NB4 (cell line): ENCODE data around the gene BID.

Source experiments
- DNase-seq: peaks from one replicate; pipeline ENCODE4 v3.0.0; 2010; ENCODE audit warnings: low read depth
- H3K4me3 ChIP-seq: one replicate; pipeline ENCODE4 v1.5.1; 2011; ENCODE audit warnings: mild to moderate bottlenecking, low read depth, low read length, moderate library complexity
- CTCF ChIP-seq: IDR thresholded peaks from one replicate; pipeline ENCODE4 v1.5.1; 2012; ENCODE audit warnings: low read depth, low read length
- MYC ChIP-seq: IDR thresholded peaks from 2 replicates; pipeline ENCODE4 v1.6.1; 2011; ENCODE audit warnings: low read depth, low read length
- POLR2A ChIP-seq: IDR thresholded peaks from 2 replicates; pipeline ENCODE4 v1.6.1; 2011; ENCODE audit warnings: mild to moderate bottlenecking; ENCODE audit not compliant: insufficient read length; ENCODE audit errors: extremely low read depth
- TF ChIP-seq, protein P1 (sequence below): IDR thresholded peaks from 2 replicates; pipeline ENCODE4 v1.6.1; 2011; ENCODE audit warnings: low read depth, low read length

Gene BID

DNA sequence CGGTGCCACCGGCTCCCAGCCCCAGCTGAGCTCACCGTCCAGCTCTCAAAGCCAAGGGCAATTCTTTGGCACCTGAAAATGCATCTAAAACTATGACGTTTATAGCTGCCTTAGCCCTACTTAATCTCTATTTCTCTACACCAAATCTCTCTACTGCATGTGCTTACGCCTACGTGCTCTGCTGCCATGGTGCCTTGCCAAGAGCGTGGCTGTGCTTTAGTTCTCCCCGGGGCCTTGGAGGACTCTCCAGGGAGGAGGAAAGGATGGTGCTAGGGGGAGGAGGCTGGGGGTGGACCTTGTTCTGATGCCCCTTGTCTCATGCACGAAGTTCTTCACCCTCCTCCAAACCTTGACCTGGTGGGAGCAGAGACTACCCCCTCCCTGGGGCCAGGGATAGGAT lies 9.0 kb upstream of the BID start:
- no peak overlapping the region for H3K4me3 ChIP-seq
- TF ChIP-seq CTCF (no peak), MYC (no peak), POLR2A (no peak)
- TF ChIP-seq, protein P1, sequence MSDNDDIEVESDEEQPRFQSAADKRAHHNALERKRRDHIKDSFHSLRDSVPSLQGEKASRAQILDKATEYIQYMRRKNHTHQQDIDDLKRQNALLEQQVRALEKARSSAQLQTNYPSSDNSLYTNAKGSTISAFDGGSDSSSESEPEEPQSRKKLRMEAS = no peak
- DNase-seq = no peak

DNA sequence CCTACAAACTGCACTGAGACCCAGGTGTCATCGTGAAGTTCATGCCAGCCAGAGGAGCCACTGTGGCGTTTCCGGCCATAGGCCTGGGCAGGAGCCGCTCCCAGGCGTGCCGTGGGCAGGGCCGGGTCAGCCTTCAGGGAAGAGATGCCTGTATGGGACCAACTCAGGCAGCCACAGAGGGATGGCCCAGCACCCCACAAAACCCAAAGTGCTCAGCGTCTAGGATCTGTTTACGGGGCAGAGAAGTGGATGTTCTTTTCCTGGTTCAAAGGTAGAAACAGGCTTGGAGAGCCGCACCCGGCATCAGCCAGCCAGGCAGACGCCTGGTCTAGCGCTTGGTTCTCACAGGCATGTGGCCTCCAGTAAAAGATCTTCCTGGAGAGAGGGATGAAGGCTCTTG lies 8.4 kb upstream of the BID start:
- TF ChIP-seq POLR2A (no peak), MYC (no peak), CTCF (no peak)
- TF ChIP-seq, protein P1 = no peak
- DNase-seq = no peak
- no peak overlapping the region for H3K4me3 ChIP-seq

DNA sequence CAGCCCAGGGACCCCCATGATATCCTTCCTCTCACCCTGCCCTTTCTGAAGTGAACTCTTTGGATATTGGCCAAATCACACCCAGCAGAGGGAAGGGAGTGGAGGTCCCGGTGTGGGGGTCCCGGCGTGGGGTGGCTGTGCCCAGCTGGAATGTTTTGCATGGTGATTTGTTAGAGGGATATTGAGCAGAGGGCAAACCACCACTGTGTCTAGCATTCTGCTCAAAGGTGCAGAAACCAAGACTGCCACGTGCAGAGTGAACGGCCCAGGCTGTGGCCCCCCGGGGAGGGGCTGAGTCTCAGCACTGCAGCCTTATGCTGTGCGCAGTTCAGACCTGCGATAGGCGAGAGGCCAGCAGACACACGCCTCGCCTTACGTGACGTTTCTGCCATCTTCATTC lies 7.9 kb upstream of the BID start:
- TF ChIP-seq POLR2A = no peak
- TF ChIP-seq, protein P1 = no peak
- TF ChIP-seq CTCF = no peak
- no peak for TF ChIP-seq MYC
- DNase-seq = no peak
- no peak overlapping the region for H3K4me3 ChIP-seq

- H3K4me3 ChIP-seq = no peak overlapping the region
- peak; percentile 73 for DNase-seq
Measured at GRCh38 chr22:17781319-17782031, 7.2 kb upstream of the BID start.

GRCh38 chr22:17780741-17781318 lies 6.6 kb upstream of the BID start:
- TF ChIP-seq MYC (no peak), POLR2A (no peak), CTCF (no peak)
- TF ChIP-seq, protein P1 = no peak
- DNase-seq = no peak
- no peak overlapping the region for H3K4me3 ChIP-seq

More at GRCh38 chr22:17781319-17782031, 7.2 kb upstream of the BID start:
- TF ChIP-seq MYC (no peak), CTCF (no peak), POLR2A (no peak)
- TF ChIP-seq, protein P1 = no peak
